Stimulated activated naive B cell treated with anti-CD40 and anti-IgM and Interleukin-4, amounts not matched to agents 10 μg/mL and 1 μg/mL and 100 μg/mL, for 72 hours (primary cell): ENCODE results near the gene ALK.

Experiments used
- ATAC-seq, 2 donors: fragments of 150-1000 bp; cut with Tn5 transposase; replicated peaks; 2 replicates each; pipeline ENCODE4 v1.10.0; 2021; ENCODE audit warnings: moderate library complexity in 1 of 2
- DNase-seq: peaks from one replicate; pipeline ENCODE4 v3.0.0; 2021
- H3K27ac Mint-ChIP-seq: one replicate; pipeline ENCODE4 v1.8.0; 2022; ENCODE audit warnings: mild to moderate bottlenecking, mixed read lengths
- H3K27me3 Mint-ChIP-seq, 2 donors: one replicate each; pipeline ENCODE4 v1.8.0; 2022; ENCODE audit warnings: mixed read lengths in 2 of 2
- H3K36me3 Mint-ChIP-seq, 2 donors: one replicate each; pipeline ENCODE4 v1.8.0; 2022; ENCODE audit warnings: mixed read lengths in 2 of 2, mild to moderate bottlenecking in 1 of 2
- H3K4me1 Mint-ChIP-seq, 2 donors: one replicate each; pipeline ENCODE4 v1.8.0; 2022; ENCODE audit warnings: mixed read lengths in 2 of 2, mild to moderate bottlenecking in 1 of 2
- H3K4me3 Mint-ChIP-seq, 2 donors: one replicate each; pipeline ENCODE4 v1.8.0; 2022; ENCODE audit warnings: mild to moderate bottlenecking in 2 of 2, mixed read lengths in 2 of 2, moderate library complexity in 1 of 2
- H3K9me3 Mint-ChIP-seq, 2 donors: one replicate each; pipeline ENCODE4 v1.8.0; 2022; ENCODE audit warnings: mixed read lengths in 2 of 2, mild to moderate bottlenecking in 1 of 2

Gene ALK

GRCh38 chr2:29702276-29702675 is 219.1 kb downstream of the ALK start:
- DNase-seq (no peak), ATAC-seq (no peak)
- Mint-ChIP-seq H3K27me3 (no peaks in the 10 kb centered on the region), H3K36me3 (no peaks in the 10 kb centered on the region), H3K4me1 (no peaks in the 10 kb centered on the region), H3K9me3 (peaks cover 0 to 2% of the 10 kb centered on the region in 2 donors), H3K27ac (no peak overlapping the region), H3K4me3 (no peak overlapping the region)

- Mint-ChIP-seq H3K9me3 (peaks cover 0 to 2% of the 10 kb centered on the region in 2 donors), H3K4me1 (no peaks in the 10 kb centered on the region), H3K36me3 (no peaks in the 10 kb centered on the region), H3K27me3 (no peaks in the 10 kb centered on the region), H3K4me3 (no peak overlapping the region), H3K27ac (no peak overlapping the region)
- ATAC-seq (no peak), DNase-seq (no peak)
Observed at GRCh38 chr2:29700560-29700959, 220.8 kb downstream of the ALK start.

GRCh38 chr2:29699045-29699444 is 222.3 kb downstream of the ALK start:
- no peak overlapping the region for H3K27ac Mint-ChIP-seq
- H3K36me3 Mint-ChIP-seq: no peaks in the 10 kb centered on the region
- ATAC-seq (no peak), DNase-seq (no peak)
- H3K4me3 Mint-ChIP-seq: no peak overlapping the region
- no peaks in the 10 kb centered on the region for H3K27me3 Mint-ChIP-seq
- peaks cover 0 to 2% of the 10 kb centered on the region in 2 donors for H3K9me3 Mint-ChIP-seq
- no peaks in the 10 kb centered on the region for H3K4me1 Mint-ChIP-seq

DNA sequence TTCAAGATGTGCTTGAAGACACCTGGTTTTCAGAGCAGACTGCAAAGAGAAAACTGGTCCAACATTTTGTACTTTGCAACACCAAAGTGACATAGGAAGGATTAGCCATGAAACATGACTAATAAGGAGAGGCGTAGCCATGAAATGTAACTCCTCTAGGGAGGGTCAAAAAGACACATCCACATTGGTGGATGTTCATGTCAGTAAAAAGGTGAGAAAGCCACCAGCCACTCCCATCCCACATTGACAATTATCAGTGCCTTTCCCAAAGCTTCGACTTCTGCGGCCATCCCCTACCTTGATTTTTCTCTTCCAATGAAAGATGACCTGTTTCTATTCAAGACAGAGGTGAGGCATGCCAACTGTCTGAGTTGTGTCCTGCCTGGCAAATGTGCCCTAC is 223.2 kb downstream of the ALK start:
- H3K27ac Mint-ChIP-seq: no peak overlapping the region
- no peak overlapping the region for H3K4me3 Mint-ChIP-seq
- ATAC-seq (no peak), DNase-seq (no peak)
- peaks cover 0 to 2% of the 10 kb centered on the region in 2 donors for H3K9me3 Mint-ChIP-seq
- H3K4me1 Mint-ChIP-seq: no peaks in the 10 kb centered on the region
- H3K36me3 Mint-ChIP-seq: no peaks in the 10 kb centered on the region
- H3K27me3 Mint-ChIP-seq: no peaks in the 10 kb centered on the region

GRCh38 chr2:29697715-29698114 is 223.7 kb downstream of the ALK start:
- no peak for ATAC-seq
- Mint-ChIP-seq H3K4me3 (no peak overlapping the region), H3K9me3 (peaks cover 0 to 2% of the 10 kb centered on the region in 2 donors), H3K4me1 (no peaks in the 10 kb centered on the region), H3K27ac (no peak overlapping the region), H3K36me3 (no peaks in the 10 kb centered on the region), H3K27me3 (no peaks in the 10 kb centered on the region)
- no peak for DNase-seq

DNA sequence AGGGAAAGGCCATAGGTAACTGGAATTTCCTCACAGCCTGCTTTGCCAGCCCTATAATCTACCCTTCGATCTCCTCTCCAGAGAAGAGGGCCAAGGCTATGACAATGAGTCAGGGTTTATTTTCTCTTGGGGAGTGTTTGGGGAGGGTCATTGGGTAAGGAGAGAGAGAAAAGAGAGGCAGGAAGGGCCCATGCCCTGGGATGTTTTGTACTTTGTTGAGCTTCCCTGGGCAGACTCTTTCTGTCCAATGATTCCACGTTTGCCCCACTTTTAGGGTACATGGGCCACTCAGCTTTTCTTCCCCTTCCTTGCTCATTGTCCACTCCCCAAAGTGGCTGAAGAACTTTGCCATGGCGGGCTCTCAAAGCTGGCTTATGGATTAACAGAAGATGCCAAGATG is 224.2 kb downstream of the ALK start:
- no peak for DNase-seq
- H3K27me3 Mint-ChIP-seq: no peaks in the 10 kb centered on the region
- no peak overlapping the region for H3K4me3 Mint-ChIP-seq
- ATAC-seq: no peak
- no peaks in the 10 kb centered on the region for H3K4me1 Mint-ChIP-seq
- no peak overlapping the region for H3K27ac Mint-ChIP-seq
- no peaks in the 10 kb centered on the region for H3K36me3 Mint-ChIP-seq
- peaks cover 0 to 1% of the 10 kb centered on the region in 2 donors for H3K9me3 Mint-ChIP-seq

GRCh38 chr2:29694741-29695140 is 226.6 kb downstream of the ALK start:
- Mint-ChIP-seq H3K4me3 (no peak overlapping the region), H3K4me1 (no peaks in the 10 kb centered on the region), H3K9me3 (no peaks in the 10 kb centered on the region), H3K36me3 (no peaks in the 10 kb centered on the region), H3K27ac (no peak overlapping the region), H3K27me3 (no peaks in the 10 kb centered on the region)
- DNase-seq (no peak), ATAC-seq (no peak)

GRCh38 chr2:29691391-29691950 is 229.9 kb downstream of the ALK start:
- no peaks in the 10 kb centered on the region for H3K4me1 Mint-ChIP-seq
- H3K27ac Mint-ChIP-seq: no peak overlapping the region
- H3K36me3 Mint-ChIP-seq: no peaks in the 10 kb centered on the region
- H3K9me3 Mint-ChIP-seq: no peaks in the 10 kb centered on the region
- peaks cover 0 to 7% of the 10 kb centered on the region in 2 donors for H3K27me3 Mint-ChIP-seq
- H3K4me3 Mint-ChIP-seq: no peak overlapping the region
- no peak for ATAC-seq
- no peak for DNase-seq

- DNase-seq: no peak
- Mint-ChIP-seq H3K27me3 (peaks cover 4 to 7% of the 10 kb centered on the region in 2 donors), H3K4me1 (no peaks in the 10 kb centered on the region), H3K9me3 (no peaks in the 10 kb centered on the region), H3K27ac (no peak overlapping the region), H3K36me3 (no peaks in the 10 kb centered on the region), H3K4me3 (no peak overlapping the region)
- no peak for ATAC-seq
Observed at GRCh38 chr2:29689666-29690065, 231.7 kb downstream of the ALK start.

DNA sequence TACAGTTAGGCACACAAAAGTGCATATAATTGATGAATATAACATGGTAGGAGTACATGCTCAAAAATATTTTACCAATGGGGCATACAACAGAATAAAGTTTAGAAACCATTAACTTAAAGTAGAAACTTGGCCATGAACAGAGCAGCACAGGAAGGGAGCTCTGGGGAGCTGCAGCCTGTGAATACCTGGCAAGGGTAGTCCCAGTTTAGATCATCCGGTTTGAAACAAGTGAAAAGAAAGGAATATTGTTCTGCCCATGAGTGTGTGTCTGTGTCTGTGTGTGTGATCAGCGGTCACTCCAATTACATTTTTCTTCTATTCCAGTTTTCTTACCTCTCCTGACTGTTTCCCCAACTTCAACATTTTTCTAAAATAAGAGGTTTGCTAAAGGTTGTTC is 233.0 kb downstream of the ALK start:
- Mint-ChIP-seq H3K27me3 (peaks cover 4 to 7% of the 10 kb centered on the region in 2 donors), H3K36me3 (no peaks in the 10 kb centered on the region), H3K4me3 (no peak overlapping the region), H3K9me3 (no peaks in the 10 kb centered on the region), H3K27ac (no peak overlapping the region), H3K4me1 (no peaks in the 10 kb centered on the region)
- DNase-seq: no peak
- no peak for ATAC-seq

DNA sequence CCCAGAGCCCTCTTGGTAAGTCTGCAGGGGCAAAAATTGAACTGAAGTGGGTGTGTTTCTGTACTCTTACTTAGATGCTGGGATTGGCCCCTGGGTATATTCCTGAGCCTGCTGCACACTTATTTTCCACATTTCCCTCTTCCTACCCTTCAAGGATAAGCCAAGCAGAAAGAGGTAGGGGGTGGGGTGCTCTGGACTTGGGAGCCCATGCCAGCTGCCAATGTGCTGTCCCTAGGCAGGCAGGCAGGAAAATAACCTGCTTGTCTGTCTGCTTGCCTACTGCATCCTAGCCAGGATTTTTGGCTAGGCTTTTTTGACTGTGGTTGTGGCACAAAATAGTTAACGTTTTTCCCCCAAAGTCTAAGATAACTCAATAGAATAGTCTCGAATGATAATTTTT is 234.3 kb downstream of the ALK start:
- DNase-seq (no peak), ATAC-seq (no peak)
- no peak overlapping the region for H3K4me3 Mint-ChIP-seq
- peaks cover 4 to 7% of the 10 kb centered on the region in 2 donors for H3K27me3 Mint-ChIP-seq
- no peak overlapping the region for H3K27ac Mint-ChIP-seq
- no peaks in the 10 kb centered on the region for H3K36me3 Mint-ChIP-seq
- no peaks in the 10 kb centered on the region for H3K9me3 Mint-ChIP-seq
- H3K4me1 Mint-ChIP-seq: no peaks in the 10 kb centered on the region

GRCh38 chr2:29676886-29677453 is 244.4 kb downstream of the ALK start:
- H3K4me3 Mint-ChIP-seq: no peak overlapping the region
- peaks cover 15% of the 10 kb centered on the region in 2 donors for H3K27me3 Mint-ChIP-seq
- no peaks in the 10 kb centered on the region for H3K36me3 Mint-ChIP-seq
- no peak for DNase-seq
- no peak overlapping the region for H3K27ac Mint-ChIP-seq
- ATAC-seq: no peak
- H3K9me3 Mint-ChIP-seq: peaks cover 10 to 11% of the 10 kb centered on the region in 2 donors
- no peaks in the 10 kb centered on the region for H3K4me1 Mint-ChIP-seq

DNA sequence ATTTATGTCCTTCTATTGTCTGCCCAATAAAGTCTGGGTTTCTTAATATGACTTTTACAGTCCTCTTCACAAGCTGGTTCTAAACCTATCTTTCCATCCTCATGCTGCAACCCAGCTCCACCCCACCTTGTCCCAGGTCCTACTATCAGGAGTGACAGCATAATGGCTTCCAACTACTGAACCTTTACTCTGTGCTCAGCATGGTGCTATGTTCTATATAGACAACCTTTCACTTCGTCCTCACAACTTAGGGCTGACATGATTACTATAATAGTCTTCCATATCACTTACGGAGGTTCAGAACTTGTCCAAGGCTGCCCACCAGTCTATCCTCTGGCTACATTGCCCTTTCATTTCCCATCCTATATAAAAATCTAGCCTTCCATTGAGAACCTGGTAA is 256.8 kb downstream of the ALK start:
- no peak for ATAC-seq
- no peak overlapping the region for H3K27ac Mint-ChIP-seq

DNA sequence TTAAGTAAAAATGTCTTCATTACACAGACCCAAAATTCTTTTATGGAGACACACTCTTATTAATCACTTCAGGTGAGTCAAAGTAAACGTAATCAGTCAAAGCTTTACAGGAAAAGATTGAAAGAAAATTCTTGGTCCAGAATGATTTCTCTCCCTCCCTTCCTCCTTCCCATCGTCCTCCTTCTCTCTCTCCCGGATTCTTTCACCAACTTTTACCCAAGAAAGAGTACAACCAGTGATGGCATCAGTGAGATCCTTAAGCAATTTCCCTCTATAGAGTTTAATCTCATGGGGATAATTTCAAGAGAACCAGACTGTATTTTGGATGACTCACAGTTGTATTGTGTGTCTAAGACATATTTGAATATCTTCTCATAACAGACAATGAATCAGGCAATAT is 258.1 kb downstream of the ALK start:
- DNase-seq (no peak), ATAC-seq (no peak)
- Mint-ChIP-seq H3K9me3 (peaks cover 0 to 2% of the 10 kb centered on the region in 2 donors), H3K36me3 (no peaks in the 10 kb centered on the region), H3K4me3 (no peak overlapping the region), H3K4me1 (no peaks in the 10 kb centered on the region), H3K27me3 (peaks cover 0 to 6% of the 10 kb centered on the region in 2 donors), H3K27ac (no peak overlapping the region)

More for the DNA sequence above, 256.8 kb downstream of the ALK start:
- Mint-ChIP-seq H3K4me3 (no peak overlapping the region), H3K36me3 (no peaks in the 10 kb centered on the region), H3K27me3 (peaks cover 0 to 9% of the 10 kb centered on the region in 2 donors), H3K4me1 (no peaks in the 10 kb centered on the region), H3K9me3 (peaks cover 9% of the 10 kb centered on the region in 2 donors)
- DNase-seq: no peak

DNA sequence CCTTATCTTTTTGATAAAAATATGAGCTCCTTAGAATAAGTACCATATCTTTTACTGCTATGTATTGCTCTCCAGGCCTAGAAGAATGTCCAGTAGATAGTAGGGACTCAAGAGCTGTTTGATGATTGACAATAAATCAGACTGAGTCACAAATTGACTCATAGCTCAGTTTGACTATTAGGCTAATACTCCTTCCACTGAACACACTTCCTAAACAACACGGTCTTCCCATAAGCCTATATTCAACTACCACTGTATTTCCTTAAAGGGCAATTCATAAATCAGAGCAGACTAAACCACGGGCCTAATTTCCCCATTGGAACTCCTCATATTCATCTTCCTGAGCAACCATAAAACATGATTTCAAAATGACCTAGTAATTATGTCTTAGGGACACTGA is 258.5 kb downstream of the ALK start:
- peaks cover 0 to 6% of the 10 kb centered on the region in 2 donors for H3K27me3 Mint-ChIP-seq
- no peak overlapping the region for H3K27ac Mint-ChIP-seq
- no peak overlapping the region for H3K4me3 Mint-ChIP-seq
- DNase-seq (no peak), ATAC-seq (no peak)
- no peaks in the 10 kb centered on the region for H3K9me3 Mint-ChIP-seq
- no peaks in the 10 kb centered on the region for H3K36me3 Mint-ChIP-seq
- no peaks in the 10 kb centered on the region for H3K4me1 Mint-ChIP-seq
